Stimulated activated naive CD8-positive, alpha-beta T cell treated with anti-CD3 and anti-CD28 coated beads, Interleukin-15, Interleukin-2, amounts not matched to agents 100 ng/mL and 50 ng/mL, for 24 hours (primary cell): ENCODE results near the gene DPYD.

Experiments
- H3K27ac Mint-ChIP-seq: one replicate; pipeline ENCODE4 v1.8.0; 2021; ENCODE audit warnings: mild to moderate bottlenecking, mixed read lengths
- H3K27me3 Mint-ChIP-seq: one replicate; pipeline ENCODE4 v1.8.0; 2021; ENCODE audit warnings: mixed read lengths
- H3K36me3 Mint-ChIP-seq: one replicate; pipeline ENCODE4 v1.8.0; 2021; ENCODE audit warnings: low read depth, mixed read lengths
- H3K4me1 Mint-ChIP-seq: one replicate; pipeline ENCODE4 v1.8.0; 2021; ENCODE audit warnings: low read depth, mixed read lengths
- H3K4me3 Mint-ChIP-seq: one replicate; pipeline ENCODE4 v1.8.0; 2021; ENCODE audit warnings: mild to moderate bottlenecking, mixed read lengths
- H3K9me3 Mint-ChIP-seq: one replicate; pipeline ENCODE4 v1.8.0; 2021; ENCODE audit warnings: mixed read lengths

Gene DPYD

GRCh38 chr1:97893844-97894243, 27.0 kb downstream of the DPYD start:
- H3K36me3 Mint-ChIP-seq: peaks cover 15% of the 10 kb centered on the region
- H3K9me3 Mint-ChIP-seq: peaks cover 11% of the 10 kb centered on the region
- H3K27ac Mint-ChIP-seq: no peak overlapping the region
- peaks cover 18% of the 10 kb centered on the region for H3K4me1 Mint-ChIP-seq
- no peak overlapping the region for H3K4me3 Mint-ChIP-seq
- H3K27me3 Mint-ChIP-seq: no peaks in the 10 kb centered on the region

GRCh38 chr1:97886199-97886598, 34.6 kb downstream of the DPYD start:
- H3K4me3 Mint-ChIP-seq: no peak overlapping the region
- H3K9me3 Mint-ChIP-seq: peaks cover 14% of the 10 kb centered on the region
- peaks cover 29% of the 10 kb centered on the region for H3K36me3 Mint-ChIP-seq
- peaks cover 27% of the 10 kb centered on the region for H3K4me1 Mint-ChIP-seq
- H3K27me3 Mint-ChIP-seq: no peaks in the 10 kb centered on the region
- H3K27ac Mint-ChIP-seq: no peak overlapping the region

- H3K4me1 Mint-ChIP-seq: peaks cover 27% of the 10 kb centered on the region
- peaks cover 34% of the 10 kb centered on the region for H3K36me3 Mint-ChIP-seq
- peaks cover 14% of the 10 kb centered on the region for H3K9me3 Mint-ChIP-seq
- H3K4me3 Mint-ChIP-seq: no peak overlapping the region
- no peaks in the 10 kb centered on the region for H3K27me3 Mint-ChIP-seq
- no peak overlapping the region for H3K27ac Mint-ChIP-seq
Observed at GRCh38 chr1:97883823-97884222, 37.0 kb downstream of the DPYD start.

GRCh38 chr1:97877307-97877706, 43.5 kb downstream of the DPYD start:
- Mint-ChIP-seq H3K4me3 (no peak overlapping the region), H3K4me1 (no peaks in the 10 kb centered on the region), H3K9me3 (no peaks in the 10 kb centered on the region), H3K27ac (no peak overlapping the region), H3K27me3 (no peaks in the 10 kb centered on the region), H3K36me3 (peaks cover 26% of the 10 kb centered on the region)

- H3K36me3 Mint-ChIP-seq: peaks cover 29% of the 10 kb centered on the region
- no peak overlapping the region for H3K27ac Mint-ChIP-seq
- H3K27me3 Mint-ChIP-seq: no peaks in the 10 kb centered on the region
- no peaks in the 10 kb centered on the region for H3K4me1 Mint-ChIP-seq
- H3K4me3 Mint-ChIP-seq: no peak overlapping the region
- no peaks in the 10 kb centered on the region for H3K9me3 Mint-ChIP-seq
Observed at GRCh38 chr1:97875996-97876395, 44.8 kb downstream of the DPYD start.

- peaks cover 4% of the 10 kb centered on the region for H3K4me1 Mint-ChIP-seq
- H3K4me3 Mint-ChIP-seq: no peak overlapping the region
- peaks cover 35% of the 10 kb centered on the region for H3K36me3 Mint-ChIP-seq
- no peaks in the 10 kb centered on the region for H3K27me3 Mint-ChIP-seq
- H3K9me3 Mint-ChIP-seq: peaks cover 10% of the 10 kb centered on the region
- H3K27ac Mint-ChIP-seq: no peak overlapping the region
Observed at GRCh38 chr1:97870589-97870988, 50.2 kb downstream of the DPYD start.

- H3K27ac Mint-ChIP-seq: no peak overlapping the region
- peaks cover 10% of the 10 kb centered on the region for H3K9me3 Mint-ChIP-seq
- H3K4me3 Mint-ChIP-seq: no peak overlapping the region
- H3K4me1 Mint-ChIP-seq: peaks cover 10% of the 10 kb centered on the region
- H3K27me3 Mint-ChIP-seq: no peaks in the 10 kb centered on the region
- H3K36me3 Mint-ChIP-seq: peaks cover 35% of the 10 kb centered on the region
Observed at GRCh38 chr1:97869441-97869840, 51.4 kb downstream of the DPYD start.

GRCh38 chr1:97867127-97867526, 53.7 kb downstream of the DPYD start:
- H3K27me3 Mint-ChIP-seq: no peaks in the 10 kb centered on the region
- peaks cover 25% of the 10 kb centered on the region for H3K36me3 Mint-ChIP-seq
- peaks cover 18% of the 10 kb centered on the region for H3K4me1 Mint-ChIP-seq
- no peak overlapping the region for H3K4me3 Mint-ChIP-seq
- peaks cover 10% of the 10 kb centered on the region for H3K9me3 Mint-ChIP-seq
- no peak overlapping the region for H3K27ac Mint-ChIP-seq

GRCh38 chr1:97864615-97865014, 56.2 kb downstream of the DPYD start:
- Mint-ChIP-seq H3K4me3 (peak overlapping the region; percentile 5), H3K36me3 (peaks cover 19% of the 10 kb centered on the region), H3K27ac (peak overlapping the region; percentile 36), H3K4me1 (peaks cover 18% of the 10 kb centered on the region), H3K27me3 (no peaks in the 10 kb centered on the region), H3K9me3 (peaks cover 10% of the 10 kb centered on the region)

- H3K9me3 Mint-ChIP-seq: no peaks in the 10 kb centered on the region
- peaks cover 33% of the 10 kb centered on the region for H3K4me1 Mint-ChIP-seq
- no peak overlapping the region for H3K4me3 Mint-ChIP-seq
- peaks cover 4% of the 10 kb centered on the region for H3K36me3 Mint-ChIP-seq
- H3K27me3 Mint-ChIP-seq: no peaks in the 10 kb centered on the region
- H3K27ac Mint-ChIP-seq: no peak overlapping the region
Observed at GRCh38 chr1:97853221-97853620, 67.6 kb downstream of the DPYD start.

- peak overlapping the region; percentile 53 for H3K4me3 Mint-ChIP-seq
- H3K36me3 Mint-ChIP-seq: peaks cover 7% of the 10 kb centered on the region
- peak overlapping the region; percentile 2 for H3K27ac Mint-ChIP-seq
- peaks cover 34% of the 10 kb centered on the region for H3K4me1 Mint-ChIP-seq
- H3K9me3 Mint-ChIP-seq: no peaks in the 10 kb centered on the region
- H3K27me3 Mint-ChIP-seq: no peaks in the 10 kb centered on the region
Observed at GRCh38 chr1:97849345-97850340, 71.2 kb downstream of the DPYD start.

- no peak overlapping the region for H3K27ac Mint-ChIP-seq
- H3K36me3 Mint-ChIP-seq: peaks cover 5% of the 10 kb centered on the region
- no peaks in the 10 kb centered on the region for H3K27me3 Mint-ChIP-seq
- H3K9me3 Mint-ChIP-seq: no peaks in the 10 kb centered on the region
- H3K4me3 Mint-ChIP-seq: no peak overlapping the region
- H3K4me1 Mint-ChIP-seq: peaks cover 27% of the 10 kb centered on the region
Observed at GRCh38 chr1:97845805-97846204, 75.0 kb downstream of the DPYD start.

- Mint-ChIP-seq H3K27ac (no peak overlapping the region), H3K4me3 (no peak overlapping the region), H3K4me1 (peaks cover 17% of the 10 kb centered on the region), H3K36me3 (peaks cover 5% of the 10 kb centered on the region), H3K9me3 (no peaks in the 10 kb centered on the region), H3K27me3 (no peaks in the 10 kb centered on the region)
Observed at GRCh38 chr1:97844552-97845089, 76.2 kb downstream of the DPYD start.

- no peak overlapping the region for H3K27ac Mint-ChIP-seq
- peaks cover 9% of the 10 kb centered on the region for H3K36me3 Mint-ChIP-seq
- H3K9me3 Mint-ChIP-seq: no peaks in the 10 kb centered on the region
- no peak overlapping the region for H3K4me3 Mint-ChIP-seq
- H3K27me3 Mint-ChIP-seq: no peaks in the 10 kb centered on the region
- peaks cover 3% of the 10 kb centered on the region for H3K4me1 Mint-ChIP-seq
Observed at GRCh38 chr1:97841338-97841737, 79.5 kb downstream of the DPYD start.

- Mint-ChIP-seq H3K27ac (no peak overlapping the region), H3K27me3 (no peaks in the 10 kb centered on the region), H3K4me1 (no peaks in the 10 kb centered on the region), H3K36me3 (peaks cover 7% of the 10 kb centered on the region), H3K9me3 (no peaks in the 10 kb centered on the region), H3K4me3 (no peak overlapping the region)
Observed at GRCh38 chr1:97837161-97837560, 83.7 kb downstream of the DPYD start.
